GM23248 (cell line): ENCODE measurements around the gene PRKD1.

ENCODE experiments used
- EZH2 ChIP-seq: fragments of 200-600 bp; sonication (generic); IDR thresholded peaks from 2 replicates; pipeline ENCODE4 v1.6.1; 2018; ENCODE audit warnings: antibody characterized with exemption, mild to moderate bottlenecking; ENCODE audit not compliant: insufficient read depth, poor library complexity, severe bottlenecking
- EZH2phosphoT487 ChIP-seq: fragments of 200-600 bp; sonication (generic); IDR thresholded peaks from 2 replicates; pipeline ENCODE4 v1.6.1; 2018; ENCODE audit warnings: antibody characterized with exemption, moderate library complexity, mild to moderate bottlenecking, low read depth; ENCODE audit not compliant: insufficient read depth

GRCh38 chr14:29856516-29856915, 71.1 kb downstream of the PRKD1 start:
- no peak for TF ChIP-seq EZH2phosphoT487
- no peak for TF ChIP-seq EZH2
